HL-60 (cell line): Measurements from ENCODE around the gene PSMD4.
A peak's percentile ranks its signal among the peaks of the same experiment; 100 is the strongest.

Experiments
- DNase-seq, 2 experiments: peaks; one replicate each; pipeline ENCODE4 v3.0.0-alpha.2; 2010 to 2020; ENCODE audit warnings: low read depth in 1 of 2, low spot score in 1 of 2
- H3K27ac ChIP-seq: fragments of 250-450 bp; sonication (Bioruptor Pico); replicated peaks from 2 replicates; pipeline ENCODE4 v1.5.1; 2020; ENCODE audit warnings: mild to moderate bottlenecking, moderate library complexity
- H3K27me3 ChIP-seq: fragments of 250-450 bp; sonication (Bioruptor Pico); 2 replicates; pipeline ENCODE4 v1.5.1; 2021; ENCODE audit warnings: mild to moderate bottlenecking, moderate library complexity; ENCODE audit not compliant: insufficient read depth, poor library complexity, severe bottlenecking
- H3K4me3 ChIP-seq: replicated peaks from 2 replicates; pipeline ENCODE4 v1.5.1; 2011; ENCODE audit warnings: mild to moderate bottlenecking, control low read depth, low read length; ENCODE audit not compliant: insufficient read depth
- CTCF ChIP-seq: IDR thresholded peaks from one replicate; pipeline ENCODE4 v1.5.1; 2011; ENCODE audit warnings: low read length, control low read depth, inconsistent platforms; ENCODE audit not compliant: insufficient read depth
- GABPA ChIP-seq: IDR thresholded peaks from 2 replicates; pipeline ENCODE4 v1.6.1; 2012; ENCODE audit warnings: low read depth
- POLR2AphosphoS5 ChIP-seq: IDR thresholded peaks from 2 replicates; pipeline ENCODE4 v1.6.1; 2012; ENCODE audit warnings: low read depth
- REST ChIP-seq: IDR thresholded peaks from 2 replicates; pipeline ENCODE4 v1.6.1; 2012; ENCODE audit warnings: low read depth; ENCODE audit not compliant: insufficient replicate concordance
- SPI1 ChIP-seq: IDR thresholded peaks from 2 replicates; pipeline ENCODE4 v1.6.1; 2012; ENCODE audit warnings: low read depth, mild to moderate bottlenecking, borderline replicate concordance

The PSMD4 gene

GRCh38 chr1:151222130-151222529 is 32.4 kb upstream of the PSMD4 start:
- Histone ChIP-seq H3K27ac (no peak overlapping the region), H3K27me3 (no peaks in the 10 kb centered on the region), H3K4me3 (no peak overlapping the region)
- DNase-seq, result no peak
- no peak for TF ChIP-seq GABPA
- TF ChIP-seq SPI1, result no peak
- no peak for TF ChIP-seq REST
- TF ChIP-seq POLR2AphosphoS5, result no peak
- no peak for TF ChIP-seq CTCF

DNA sequence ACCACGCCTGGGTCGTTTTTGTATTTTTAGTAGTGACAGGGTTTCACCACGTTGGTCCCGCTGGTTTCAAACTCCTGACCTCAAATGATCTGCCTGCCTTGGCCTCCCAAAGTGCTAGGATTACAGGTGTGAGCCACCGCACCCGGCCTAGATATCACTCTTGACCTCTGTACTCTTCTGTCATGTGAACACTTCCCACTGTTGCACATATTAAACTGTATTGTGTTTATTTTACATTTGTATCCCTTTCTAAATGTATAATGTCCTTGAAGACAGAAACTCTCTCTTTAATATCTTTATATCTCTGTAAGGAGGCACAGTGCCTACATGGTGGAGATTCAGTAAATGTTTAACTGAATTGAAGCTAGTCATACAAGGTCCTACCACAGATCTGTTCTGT is 19.3 kb upstream of the PSMD4 start:
- DNase-seq, result no peak
- no peak for TF ChIP-seq GABPA
- no peak for TF ChIP-seq REST
- TF ChIP-seq POLR2AphosphoS5, result no peak
- no peak for TF ChIP-seq CTCF
- no peak for TF ChIP-seq SPI1
- Histone ChIP-seq H3K4me3 (no peak overlapping the region), H3K27me3 (no peaks in the 10 kb centered on the region), H3K27ac (no peak overlapping the region)

GRCh38 chr1:151237678-151238466 is 16.7 kb upstream of the PSMD4 start:
- no peak for DNase-seq
- 0 out of 2 replicates have a peak, but pooled peaks have one; percentile 8 for TF ChIP-seq SPI1
- no peak for TF ChIP-seq POLR2AphosphoS5
- TF ChIP-seq CTCF, result no peak
- Histone ChIP-seq H3K27me3 (no peaks in the 10 kb centered on the region), H3K4me3 (no peak overlapping the region), H3K27ac (no peak overlapping the region)

DNA sequence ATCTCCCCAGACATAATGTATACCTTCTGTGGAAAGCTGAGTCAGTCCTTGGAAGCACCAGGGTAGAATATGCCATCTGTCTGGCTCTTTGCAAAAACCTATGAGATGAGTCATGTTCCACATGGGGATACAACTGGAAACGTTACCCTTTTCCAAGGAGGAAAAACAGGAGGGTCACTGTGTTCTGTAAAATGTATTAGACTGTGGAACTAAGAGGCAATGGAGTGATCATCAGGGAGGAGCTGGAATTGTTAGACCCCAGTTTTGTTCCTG is 16.1 kb upstream of the PSMD4 start:
- Histone ChIP-seq H3K27me3 (no peaks in the 10 kb centered on the region), H3K4me3 (no peak overlapping the region), H3K27ac (no peak overlapping the region)
- no peak for DNase-seq
- TF ChIP-seq GABPA (no peak), CTCF (no peak), REST (no peak), POLR2AphosphoS5 (no peak), SPI1 (no peak)
